AG09309 (cell line): ENCODE results near the gene ACSL1.

Experiments
- DNase-seq: peaks from one replicate; pipeline ENCODE4 v3.0.0-alpha.2; 2010; ENCODE audit warnings: low read depth
- H3K4me3 ChIP-seq: 2 replicates; pipeline ENCODE4 v1.5.1; 2011; ENCODE audit warnings: mild to moderate bottlenecking, low read depth, low read length, moderate library complexity; ENCODE audit not compliant: control insufficient read depth
- CTCF ChIP-seq: IDR thresholded peaks from 2 replicates; pipeline ENCODE4 v1.5.1; 2011; ENCODE audit warnings: mild to moderate bottlenecking, low read depth, low read length, inconsistent platforms; ENCODE audit not compliant: insufficient read depth, control insufficient read depth; ENCODE audit errors: missing control alignments

The ACSL1 gene

GRCh38 chr4:184826691-184827270 is 1.0 kb upstream of the ACSL1 start:
- peak overlapping the region; percentile 44; the same call in 1 of the 2 replicates for H3K4me3 ChIP-seq
- no peak for TF ChIP-seq CTCF
- DNase-seq: no peak

- DNase-seq: no peak
- no peak for TF ChIP-seq CTCF
- H3K4me3 ChIP-seq: peak overlapping the region; percentile 40
These were observed 450 bp downstream of the ACSL1 start for GRCh38 chr4:184825141-184825895.

- no peak for TF ChIP-seq CTCF
- no peak for DNase-seq
These were observed 1.0 kb downstream of the ACSL1 start for GRCh38 chr4:184824776-184825084.

GRCh38 chr4:184824081-184824775 is 1.5 kb downstream of the ACSL1 start:
- TF ChIP-seq CTCF: no peak
- no peak for DNase-seq
- peak overlapping the region; percentile 40; the same call in 1 of the 2 replicates for H3K4me3 ChIP-seq

More at GRCh38 chr4:184824776-184825084, 1.0 kb downstream of the ACSL1 start:
- H3K4me3 ChIP-seq: peak overlapping the region; percentile 40

- no peak for TF ChIP-seq CTCF
- no peak for DNase-seq
- H3K4me3 ChIP-seq: no peak overlapping the region
These were observed 2.8 kb downstream of the ACSL1 start for GRCh38 chr4:184823014-184823413.

GRCh38 chr4:184822356-184822755 is 3.4 kb downstream of the ACSL1 start:
- H3K4me3 ChIP-seq: no peak overlapping the region
- no peak for DNase-seq
- no peak for TF ChIP-seq CTCF
